Activated CD8-positive, alpha-beta memory T cell treated with anti-CD3 and anti-CD28 coated beads, Interleukin-2, amount 50 U/mL, for 4 hours (primary cell): Measurements from ENCODE around the gene ADAM10.
A peak's percentile ranks its signal among the peaks of the same experiment; 100 is the strongest.
"Not testable (repeated sequence)": the region's sequence is repeated elsewhere in the genome, so short reads cannot be mapped to it uniquely, and the experiment has no call there.

ENCODE experiments used
- DNase-seq: peaks from one replicate; pipeline ENCODE4 v3.0.0-alpha.2; 2020

ADAM10 gene

GRCh38 chr15:58749532-58750337, at the start of gene ADAM10:
Gene ADAM10 (minus strand): TSS chr15:58749707. CDS start chr15:58749534, 173 bp downstream.
- DNase-seq = peak; percentile 99

GRCh38 chr15:58797505-58797904, 48.0 kb upstream of the ADAM10 start:
- no peak for DNase-seq

DNA sequence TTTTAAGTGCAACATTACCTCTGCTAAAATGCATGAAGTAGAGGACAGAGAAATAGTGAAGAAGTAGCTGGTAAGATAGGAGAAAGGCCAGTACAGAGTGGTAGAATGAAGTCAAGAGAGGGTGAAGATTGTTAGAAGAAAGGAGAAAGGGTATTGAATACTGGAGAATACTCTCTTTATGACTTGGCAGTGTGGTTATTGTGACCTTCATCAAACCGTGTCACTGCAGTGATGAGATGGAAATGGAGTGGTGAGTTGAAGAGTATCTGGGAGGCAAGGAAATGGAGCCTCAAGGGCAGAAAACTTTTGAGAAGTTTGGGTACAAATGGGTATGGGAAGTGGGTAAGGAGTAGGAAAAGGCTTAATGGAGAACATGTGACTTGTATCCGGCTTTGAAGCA, 46.3 kb upstream of the ADAM10 start:
- DNase-seq = no peak

DNA sequence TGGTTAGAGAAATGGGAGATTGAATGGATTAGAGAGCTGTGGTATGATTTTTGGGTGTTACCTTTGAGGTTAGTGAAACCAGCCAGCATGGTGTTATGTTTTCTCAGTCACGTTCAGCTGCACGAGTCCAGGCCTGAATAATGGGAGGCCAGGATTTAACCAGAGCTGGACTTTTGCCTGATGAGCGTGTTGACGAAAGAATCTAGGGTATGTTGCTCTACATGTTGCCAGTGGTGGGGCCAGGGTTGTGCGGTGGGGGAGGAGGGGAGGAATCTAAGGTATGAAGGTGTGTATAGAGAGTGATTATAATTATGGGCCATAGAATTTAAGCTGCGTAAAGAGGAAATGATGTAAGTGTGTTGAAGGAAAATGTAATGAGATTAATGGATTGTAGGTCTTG, 44.4 kb upstream of the ADAM10 start:
- no peak for DNase-seq

DNA sequence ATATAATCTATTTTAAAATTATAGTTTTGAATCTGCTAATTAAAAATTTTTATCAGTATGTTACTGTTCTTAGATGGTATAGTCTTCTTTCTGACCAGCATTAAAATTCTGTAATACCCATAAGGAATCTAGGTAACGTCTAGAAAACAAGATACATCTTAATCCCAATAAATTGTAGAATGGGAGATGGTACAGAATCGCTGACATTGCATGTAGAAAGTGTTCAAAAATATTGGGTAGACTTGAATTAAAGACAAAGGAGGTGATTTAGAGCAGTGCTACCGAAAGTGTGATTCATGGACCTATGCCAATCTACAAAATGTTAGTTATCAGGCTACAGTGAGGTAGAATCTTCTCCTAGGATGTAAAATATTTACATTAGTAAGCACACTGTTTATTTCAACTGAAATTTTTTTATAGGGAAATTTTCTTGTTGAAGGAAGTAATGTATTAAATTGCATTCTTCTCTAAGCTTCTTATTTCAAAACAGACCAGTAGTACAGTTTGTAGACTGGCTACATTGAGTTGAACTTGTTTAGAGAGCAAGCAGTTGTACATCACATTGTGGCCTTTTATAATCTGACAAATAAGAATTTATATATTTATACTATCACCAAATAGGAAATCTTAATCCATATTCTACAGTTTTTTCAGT, 38.7 kb upstream of the ADAM10 start:
- DNase-seq = no peak

- no peak for DNase-seq
Measured at GRCh38 chr15:58785355-58785754, 35.8 kb upstream of the ADAM10 start.

DNA sequence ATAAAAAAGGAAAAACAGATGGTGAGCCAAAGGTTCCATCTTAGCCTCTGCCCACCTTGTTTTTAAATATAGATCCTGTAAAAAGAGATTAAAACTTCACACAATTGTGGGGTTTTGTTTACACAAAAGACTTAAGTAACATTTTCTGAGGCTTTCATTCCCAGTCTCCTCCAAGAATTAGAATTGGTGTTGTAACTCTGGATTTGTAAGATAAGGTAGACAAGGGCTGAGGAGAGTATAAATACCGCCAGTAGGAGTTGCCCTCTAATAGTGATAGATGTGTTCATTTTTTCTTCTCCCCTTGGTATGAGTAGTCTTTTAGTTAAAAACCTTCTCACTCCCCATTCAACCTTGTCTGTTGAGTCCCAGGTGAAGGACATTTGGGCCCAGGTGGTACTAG, 30.0 kb upstream of the ADAM10 start:
- DNase-seq = no peak

- no peak for DNase-seq
Measured at GRCh38 chr15:58777107-58777506, 27.6 kb upstream of the ADAM10 start.

DNA sequence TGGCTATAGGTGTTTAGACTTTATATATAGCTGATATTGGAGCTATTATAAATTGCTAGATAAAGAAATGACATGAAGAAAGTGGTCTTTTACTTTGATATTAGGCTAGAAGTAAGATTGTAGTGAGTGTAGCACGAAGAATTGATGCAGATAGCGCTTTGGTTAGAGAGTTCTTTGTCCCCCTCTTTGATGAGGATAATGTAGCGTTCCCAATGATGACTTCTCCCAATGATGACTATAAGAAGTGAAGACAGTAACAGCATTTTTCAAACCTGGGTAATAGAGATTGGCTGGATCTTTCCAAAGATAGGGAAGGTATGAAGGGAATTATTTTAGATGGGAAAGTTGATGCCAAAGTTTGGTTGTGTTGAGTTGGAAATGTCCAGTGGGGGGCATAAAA, 25.9 kb upstream of the ADAM10 start:
- no peak for DNase-seq

DNA sequence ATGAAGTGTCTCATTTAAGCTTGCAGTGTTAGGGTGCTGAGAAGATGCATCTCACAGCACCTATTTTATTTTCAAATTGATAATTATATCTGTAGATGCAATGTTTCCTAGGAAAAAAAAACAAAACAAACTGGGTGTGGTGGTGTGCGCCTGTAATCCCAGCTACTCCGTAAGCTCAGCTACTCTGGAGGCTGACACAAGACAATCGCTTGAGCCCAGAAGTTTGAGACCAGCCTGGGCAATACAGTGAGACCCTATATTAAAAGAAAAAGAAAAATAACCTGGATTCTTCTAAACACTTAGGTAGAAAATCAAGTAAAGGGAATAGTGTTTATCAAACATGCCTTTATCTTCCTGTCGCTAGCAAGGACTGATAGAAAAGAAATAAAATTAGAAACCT, 23.5 kb upstream of the ADAM10 start:
- no peak for DNase-seq

DNA sequence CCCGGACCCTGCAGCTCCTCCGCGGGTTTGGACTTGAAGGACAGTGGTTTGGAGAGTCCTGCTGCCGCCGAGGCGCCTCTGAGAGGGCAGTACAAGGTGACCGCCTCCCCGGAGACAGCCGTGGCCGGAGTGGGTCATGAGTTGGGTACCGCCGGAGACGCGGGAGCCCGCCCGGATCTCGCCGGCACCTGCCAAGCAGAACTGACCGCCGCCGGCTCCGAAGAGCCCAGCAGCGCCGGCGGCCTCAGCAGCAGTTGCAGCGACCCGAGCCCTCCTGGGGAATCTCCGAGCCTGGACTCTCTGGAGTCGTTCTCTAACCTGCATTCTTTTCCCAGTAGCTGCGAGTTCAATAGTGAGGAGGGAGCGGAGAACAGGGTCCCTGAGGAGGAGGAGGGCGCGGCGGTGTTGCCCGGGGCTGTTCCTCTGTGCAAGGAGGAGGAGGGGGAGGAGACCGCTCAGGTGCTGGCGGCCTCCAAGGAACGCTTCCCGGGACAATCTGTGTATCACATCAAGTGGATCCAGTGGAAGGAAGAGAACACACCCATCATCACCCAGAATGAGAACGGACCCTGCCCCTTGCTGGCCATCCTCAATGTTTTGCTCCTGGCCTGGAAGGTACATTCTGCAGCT, 22.2 kb upstream of the ADAM10 start:
- DNase-seq = peak; percentile 23

- peak; percentile 94 for DNase-seq
Measured at GRCh38 chr15:58770857-58771620, 21.5 kb upstream of the ADAM10 start, which contains the start of gene MINDY2. Gene MINDY2 (plus strand): TSS chr15:58771302. CDS start chr15:58771396, 94 bp downstream.

DNA sequence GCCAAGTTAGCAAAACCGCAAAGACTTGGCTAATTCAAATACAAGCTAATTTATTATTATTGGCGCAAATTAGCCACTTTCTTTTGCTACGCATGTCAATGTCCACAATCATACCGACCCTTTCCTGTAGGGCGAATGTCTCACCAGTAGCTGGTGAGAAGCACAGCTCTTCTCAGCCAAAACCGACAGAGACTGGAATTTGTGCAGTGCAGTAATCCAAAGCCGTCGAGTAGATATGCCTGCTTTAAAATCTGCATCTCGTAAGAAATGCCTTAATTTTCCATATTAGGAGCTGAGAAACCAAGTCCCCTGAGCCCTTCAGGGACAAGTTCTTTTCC, 21.0 kb upstream of the ADAM10 start:
- DNase-seq = no peak

DNA sequence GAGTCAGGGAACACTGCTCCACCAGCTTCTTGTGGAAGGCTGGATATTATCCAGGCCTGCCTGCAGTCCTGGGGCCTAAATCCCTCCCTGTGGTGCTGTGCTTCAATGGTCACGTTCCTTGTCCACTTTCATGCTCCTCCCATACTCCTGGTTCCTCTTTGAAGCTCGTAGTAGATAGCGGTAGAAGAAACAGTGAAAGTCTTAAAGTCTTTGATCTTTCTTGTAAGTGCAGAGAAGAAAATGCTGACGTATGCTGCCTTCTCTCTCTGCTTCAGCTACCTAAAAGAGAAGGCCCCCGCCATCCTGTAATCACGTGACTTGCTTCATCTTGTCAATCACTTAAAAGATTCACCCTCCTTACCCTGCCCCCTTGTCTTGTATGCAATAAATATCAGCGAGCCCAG, 19.1 kb upstream of the ADAM10 start:
- DNase-seq = not testable (repeated sequence)

GRCh38 chr15:58766290-58766689, 16.8 kb upstream of the ADAM10 start:
- no peak for DNase-seq

DNA sequence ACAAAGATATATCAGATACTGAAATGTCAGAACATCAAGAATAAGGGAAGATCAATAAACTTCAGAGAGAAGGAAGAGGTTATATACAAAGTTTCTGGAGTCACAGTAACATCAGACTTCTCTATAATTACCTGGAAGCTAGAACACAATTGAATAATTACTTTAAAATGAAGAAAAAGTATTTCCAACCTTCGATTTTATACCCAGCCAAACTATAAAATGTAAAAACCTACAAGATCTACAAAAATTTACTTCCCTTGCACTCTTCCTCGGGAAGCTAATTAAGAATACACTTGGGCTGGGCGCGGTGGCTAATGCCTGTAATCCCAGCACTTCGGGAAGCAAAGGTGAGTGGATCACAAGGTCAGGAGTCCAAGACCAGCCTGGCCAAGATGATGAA, 15.0 kb upstream of the ADAM10 start:
- no peak for DNase-seq

DNA sequence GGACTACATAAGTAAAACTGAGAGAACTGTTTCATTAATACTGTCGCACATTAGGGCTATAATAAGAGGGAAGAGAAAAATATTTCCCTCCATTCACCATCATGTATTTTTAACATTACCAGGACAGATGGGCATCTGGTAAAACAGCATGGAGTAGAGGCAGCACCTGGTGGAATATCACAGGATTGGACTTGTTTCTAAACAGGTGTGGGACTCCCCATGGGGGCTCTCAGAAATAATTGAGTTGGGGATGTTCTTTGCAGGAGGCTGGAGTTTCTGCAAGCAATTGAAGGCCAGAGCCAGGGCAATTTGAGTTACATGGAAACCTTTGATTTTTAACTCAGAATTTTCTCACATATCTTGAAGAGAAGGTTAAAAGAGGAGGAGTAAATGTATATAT, 13.2 kb upstream of the ADAM10 start:
- DNase-seq = no peak

GRCh38 chr15:58762285-58762684, 12.8 kb upstream of the ADAM10 start:
- no peak for DNase-seq

GRCh38 chr15:58761010-58761388, 11.5 kb upstream of the ADAM10 start:
- DNase-seq = no peak

DNA sequence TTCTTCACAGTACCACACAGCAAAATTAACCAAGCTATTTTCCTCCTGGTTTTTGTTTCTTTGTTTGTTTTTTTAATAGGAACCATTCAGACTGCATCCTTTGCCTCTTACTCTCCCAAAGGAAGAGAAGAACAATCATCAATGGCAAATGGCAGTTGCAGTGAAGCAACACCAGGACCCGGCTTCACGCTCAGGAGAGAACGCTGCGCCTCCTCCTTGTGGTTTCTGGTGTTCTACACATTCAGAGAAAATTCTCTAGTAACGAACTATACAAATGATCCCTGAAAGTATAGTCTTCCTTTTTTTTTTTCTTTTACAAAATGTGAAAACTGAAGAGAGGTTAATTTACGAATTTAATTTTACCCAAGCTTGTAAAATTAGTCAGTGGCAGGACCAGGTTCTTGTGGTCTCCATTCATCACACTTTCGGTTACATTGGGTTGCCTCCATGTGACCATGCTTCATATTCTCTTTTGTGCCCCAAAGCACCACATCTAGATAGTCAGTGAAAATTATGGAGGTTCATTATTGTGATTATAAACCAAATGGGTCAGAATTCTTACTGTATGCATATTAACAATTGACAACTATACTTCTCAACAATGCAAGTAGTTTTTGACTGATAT, 11.0 kb upstream of the ADAM10 start:
- DNase-seq = no peak

DNA sequence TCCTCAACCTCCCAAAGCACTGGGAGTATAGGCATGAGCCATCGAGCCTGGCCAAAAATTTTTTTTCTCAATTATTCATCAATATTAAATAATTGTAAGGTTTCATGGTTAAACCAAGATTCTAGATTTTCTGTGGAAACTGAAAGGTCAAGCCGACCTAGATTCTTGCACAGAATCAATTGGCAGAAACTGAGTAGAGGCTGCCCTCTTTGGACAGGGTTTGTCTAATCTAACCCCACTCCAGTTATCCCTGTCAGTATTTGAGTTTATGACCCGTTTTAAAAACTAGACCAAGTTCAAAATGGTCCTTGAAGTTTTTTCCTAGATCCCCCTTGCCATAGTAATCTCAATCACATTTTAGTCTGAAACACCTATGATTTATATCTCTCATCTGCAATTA, 8.6 kb upstream of the ADAM10 start:
- DNase-seq = no peak

DNA sequence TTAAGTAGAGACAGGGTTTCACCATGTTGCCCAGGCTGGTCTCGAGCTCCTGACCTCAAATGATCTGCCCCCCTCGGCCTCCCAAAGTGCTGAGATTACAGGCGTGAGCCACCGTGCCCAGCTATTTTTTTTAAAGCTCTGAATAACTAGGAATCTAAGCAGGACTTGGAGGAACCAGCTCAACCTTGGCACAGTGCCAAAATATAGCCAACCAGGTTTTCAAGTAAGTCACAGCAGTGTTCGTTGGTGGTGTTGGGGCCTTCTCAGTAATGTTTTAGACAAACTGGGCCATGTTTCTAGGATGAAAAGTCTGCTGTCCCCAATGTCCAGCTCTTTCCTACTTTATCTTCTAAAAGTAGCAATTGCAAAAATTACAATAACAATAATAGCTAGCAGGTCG, 6.4 kb upstream of the ADAM10 start:
- DNase-seq = no peak

DNA sequence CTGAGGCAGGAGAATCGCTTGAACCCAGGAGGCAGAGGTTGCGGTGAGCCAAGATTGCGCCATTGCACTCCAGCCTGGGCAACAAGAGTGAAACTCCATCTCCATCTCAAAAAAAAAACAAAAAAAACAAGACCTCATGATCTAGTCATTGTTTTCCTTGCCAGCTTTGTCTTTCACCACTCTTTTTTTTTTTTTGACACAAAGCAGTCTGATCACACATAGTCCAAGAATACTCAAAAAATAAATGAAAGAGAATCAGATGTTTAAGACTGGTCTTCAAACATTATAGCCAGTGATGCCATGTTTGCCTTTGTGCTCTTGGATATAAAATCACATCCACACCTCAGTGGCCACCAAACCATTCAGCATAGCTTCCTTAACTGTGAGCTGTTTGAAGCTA, 5.8 kb upstream of the ADAM10 start:
- DNase-seq = no peak
